GM12891 (cell line): Measurements from ENCODE around the gene TMEM255B.

Source experiments
- POLR2A ChIP-seq: IDR thresholded peaks from 2 replicates; pipeline ENCODE4 v1.6.1; 2011; ENCODE audit warnings: low read depth, low read length, control low read depth
- POLR2AphosphoS5 ChIP-seq: IDR thresholded peaks from 2 replicates; pipeline ENCODE4 v1.6.1; 2011; ENCODE audit warnings: low read depth, low read length, control low read depth
- POU2F2 ChIP-seq: IDR thresholded peaks from 2 replicates; pipeline ENCODE4 v1.6.1; 2011; ENCODE audit warnings: low read depth, mild to moderate bottlenecking, control low read depth, low read length, moderate library complexity
- SPI1 ChIP-seq: IDR thresholded peaks from 2 replicates; pipeline ENCODE4 v1.6.1; 2011; ENCODE audit warnings: low read depth, low read length, control low read depth
- TAF1 ChIP-seq: IDR thresholded peaks from 2 replicates; pipeline ENCODE4 v1.6.1; 2011; ENCODE audit warnings: low read depth, low read length, control low read depth

DNA sequence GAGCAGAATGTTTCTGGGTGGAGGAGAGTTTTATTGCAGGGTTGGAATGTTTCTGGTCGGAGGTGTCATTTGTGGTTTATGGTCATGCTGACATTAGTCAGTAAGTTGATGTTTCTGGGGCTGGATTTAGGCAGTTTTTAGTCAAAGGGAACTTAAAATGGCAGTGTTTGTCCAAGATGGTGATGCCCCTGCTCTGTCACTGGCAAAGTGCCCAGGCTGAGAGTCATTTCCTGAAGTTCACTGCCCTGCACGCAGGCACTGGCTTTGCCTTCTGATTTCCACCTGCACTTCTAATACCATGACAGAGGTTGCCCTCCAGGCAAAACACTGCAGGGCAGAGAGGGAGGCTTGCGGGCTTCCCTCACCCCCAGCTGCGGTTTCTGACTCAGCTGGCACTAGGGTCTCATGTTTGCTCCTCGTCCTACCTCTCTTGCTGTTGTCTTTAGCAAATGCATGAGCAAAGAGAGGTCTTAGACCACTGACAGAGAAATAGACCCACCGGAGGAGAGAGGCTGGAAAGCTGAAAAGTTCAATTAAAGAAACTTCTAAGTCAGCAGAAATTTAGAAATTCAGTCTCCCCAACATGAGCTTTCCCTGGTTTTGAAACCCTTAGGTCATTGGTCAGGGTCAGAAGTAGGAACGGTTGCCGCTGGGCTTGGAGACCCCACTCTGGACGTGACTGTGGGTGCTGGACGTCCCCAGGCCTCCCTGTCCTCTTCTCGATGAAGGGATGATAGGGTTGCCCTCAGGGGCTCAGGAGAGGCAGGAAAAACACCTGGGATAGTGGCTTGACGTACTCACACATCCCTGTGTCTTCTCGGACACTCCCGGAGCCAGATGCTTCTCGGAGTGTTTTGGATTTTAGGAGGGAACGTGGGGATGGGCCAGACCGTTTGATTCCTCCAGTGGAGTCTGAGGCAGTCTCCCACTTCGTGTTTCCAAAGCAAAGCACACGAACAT lies 26.3 kb downstream of the TMEM255B start:
- TF ChIP-seq POLR2A (no peak), SPI1 (no peak), POLR2AphosphoS5 (no peak), TAF1 (no peak), POU2F2 (no peak)
